ENCODE results near the gene ARID5B. TPM values are rescaled to one million over a fixed set of nuclear protein-coding genes. Genes with fewer than 3 reads are reported as not detected.

Gene ARID5B
- polyA plus RNA-seq, 1 donor from 2014 or later, result 2.1 TPM

- Histone ChIP-seq H3K9me2 (ENCODE audit: insufficient read depth, low read length) (no peaks in the 10 kb centered on the region), H3K4me2 (ENCODE audit: low read length) (no peak overlapping the region), H3K79me2 (replicated peaks; ENCODE audit: insufficient read depth, low read length) (no peaks in the 10 kb centered on the region), H3K4me3 (ENCODE audit: low read length) (no peak overlapping the region), H3K27me3 (ENCODE audit: insufficient read depth, low read depth, low read length) (no peaks in the 10 kb centered on the region), H3F3A (ENCODE audit: insufficient read depth, low read length, poor library complexity, severe bottlenecking) (no peaks in the 10 kb centered on the region), H3K9ac (ENCODE audit: low read length) (no peak overlapping the region), H2AFZ (ENCODE audit: low read depth, low read length) (no peak overlapping the region), H3K36me3 (ENCODE audit: insufficient read depth, low read length) (no peaks in the 10 kb centered on the region), H3K27ac (ENCODE audit: low read length) (no peak overlapping the region), H3K9me3 (ENCODE audit: low read length) (no peaks in the 10 kb centered on the region), H4K20me1 (ENCODE audit: insufficient read depth) (no peaks in the 10 kb centered on the region)
- TF ChIP-seq MXI1 (conservative IDR thresholded peaks at IDR 0.05; ENCODE audit: poor library complexity, severe bottlenecking), result no peak
- no peak for TF ChIP-seq POLR2AphosphoS5 (IDR thresholded peaks at IDR 0.05)
- no peak for TF ChIP-seq EP300 (conservative IDR thresholded peaks at IDR 0.05; ENCODE audit: poor library complexity, severe bottlenecking)
- no peak for TF ChIP-seq RAD21 (conservative IDR thresholded peaks at IDR 0.05)
- no peak for TF ChIP-seq CTCF (IDR thresholded peaks at IDR 0.05; ENCODE audit: poor library complexity, severe bottlenecking)
- no peak for TF ChIP-seq TAF1 (IDR thresholded peaks at IDR 0.05; ENCODE audit: low read depth)
- TF ChIP-seq SMC3 (conservative IDR thresholded peaks at IDR 0.05; ENCODE audit: poor library complexity), result no peak
- no peak for TF ChIP-seq EZH2 (IDR thresholded peaks at IDR 0.05; ENCODE audit: borderline replicate concordance, insufficient read depth, low read length, poor library complexity, severe bottlenecking)
- no peak for TF ChIP-seq REST (IDR thresholded peaks at IDR 0.05; ENCODE audit: borderline replicate concordance)
Measured at GRCh38 chr10:62031507-62031906, 130.0 kb downstream of the ARID5B start.

- H3K9me2 ChIP-seq (ENCODE audit: insufficient read depth, low read length), result no peaks in the 10 kb centered on the region
- no peaks in the 10 kb centered on the region for H3F3A ChIP-seq (ENCODE audit: insufficient read depth, low read length, poor library complexity, severe bottlenecking)
- no peaks in the 10 kb centered on the region for H3K9me3 ChIP-seq (ENCODE audit: low read length)
- H3K9ac ChIP-seq (ENCODE audit: low read length), result no peak overlapping the region
- no peaks in the 10 kb centered on the region for H4K20me1 ChIP-seq (ENCODE audit: insufficient read depth)
- no peak overlapping the region for H3K4me3 ChIP-seq (ENCODE audit: low read length)
- no peak overlapping the region for H3K27ac ChIP-seq (ENCODE audit: low read length)
- H3K27me3 ChIP-seq (ENCODE audit: insufficient read depth, low read depth, low read length), result no peaks in the 10 kb centered on the region
- H3K4me2 ChIP-seq (ENCODE audit: low read length), result no peak overlapping the region
- no peaks in the 10 kb centered on the region for H3K36me3 ChIP-seq (ENCODE audit: insufficient read depth, low read length)
- H3K79me2 ChIP-seq (replicated peaks; ENCODE audit: insufficient read depth, low read length), result no peaks in the 10 kb centered on the region
- TF ChIP-seq SMC3 (conservative IDR thresholded peaks at IDR 0.05; ENCODE audit: poor library complexity) (no peak), TAF1 (IDR thresholded peaks at IDR 0.05; ENCODE audit: low read depth) (no peak), REST (IDR thresholded peaks at IDR 0.05; ENCODE audit: borderline replicate concordance) (no peak), RAD21 (conservative IDR thresholded peaks at IDR 0.05) (no peak), EP300 (conservative IDR thresholded peaks at IDR 0.05; ENCODE audit: poor library complexity, severe bottlenecking) (no peak), EZH2 (IDR thresholded peaks at IDR 0.05; ENCODE audit: borderline replicate concordance, insufficient read depth, low read length, poor library complexity, severe bottlenecking) (no peak), CTCF (IDR thresholded peaks at IDR 0.05; ENCODE audit: poor library complexity, severe bottlenecking) (no peak), POLR2AphosphoS5 (IDR thresholded peaks at IDR 0.05) (no peak), MXI1 (conservative IDR thresholded peaks at IDR 0.05; ENCODE audit: poor library complexity, severe bottlenecking) (no peak)
- H2AFZ ChIP-seq (ENCODE audit: low read depth, low read length), result no peak overlapping the region
Measured at GRCh38 chr10:62033125-62033524, 131.6 kb downstream of the ARID5B start.

Measured in neural cell (in vitro differentiated cells).